Measurements from ENCODE around the gene TNFSF13.

GRCh38 chr17:7569571-7569970, 11.0 kb downstream of the TNFSF13 start:
- TF ChIP-seq CTCF (IDR thresholded peaks at IDR 0.05) = no peak
- no peak for TF ChIP-seq ZFX (IDR thresholded peaks at IDR 0.05; ENCODE audit: borderline replicate concordance)

Measured in 22Rv1 (cell line).